ENCODE results near the gene SYTL3.
"Not testable (repeated sequence)": the region's sequence is repeated elsewhere in the genome, so short reads cannot be mapped to it uniquely, and the experiment has no call there.

- not testable (repeated sequence) for TF ChIP-seq POLR2A (IDR thresholded peaks at IDR 0.05; ENCODE audit: low read depth); CTCF (IDR thresholded peaks at IDR 0.05); POLR2AphosphoS5 (IDR thresholded peaks at IDR 0.05); EP300 (IDR thresholded peaks at IDR 0.05)
These were observed 22.3 kb downstream of the SYTL3 start for GRCh38 chr6:158672119-158672518.
